Thyroid gland (tissue), 4 donors: Measurements from ENCODE around the gene FAM83E. TPM values are rescaled to one million over a fixed set of nuclear protein-coding genes. Genes with fewer than 3 reads are reported as not detected.

Experiments
- DNase-seq, 2 donors: peaks; one replicate each; pipeline ENCODE4 v3.0.0-alpha.2; 2019
- H3K27ac ChIP-seq, 3 donors: fragments of 200-600 bp; sonication (generic); 1 replicate in 2 of 3; 2 replicates in 1 of 3; pipeline ENCODE4 v1.5.1; 2016 to 2019; ENCODE audit warnings: mild to moderate bottlenecking in 1 of 3, moderate library complexity in 1 of 3
- H3K27me3 ChIP-seq: fragments of 200-600 bp; sonication (generic); one replicate; pipeline ENCODE4 v1.5.1; 2019
- H3K36me3 ChIP-seq, 2 donors: fragments of 200-600 bp; sonication (generic); one replicate each; pipeline ENCODE4 v1.5.1; 2016 to 2019
- H3K4me1 ChIP-seq, 2 donors: fragments of 200-600 bp; sonication (generic); one replicate each; pipeline ENCODE4 v1.5.1; 2017 to 2019
- H3K4me3 ChIP-seq, 3 donors: fragments of 200-600 bp; sonication (generic); replicated peaks in 1 of 3; 1 replicate in 2 of 3; 2 replicates in 1 of 3; pipeline ENCODE4 v1.5.1; 2016; ENCODE audit warnings: mild to moderate bottlenecking in 1 of 3
- H3K9me3 ChIP-seq: fragments of 200-600 bp; sonication (generic); one replicate; pipeline ENCODE4 v1.5.1; 2017
- POLR2A ChIP-seq, 2 donors: fragments of 450-650 bp; IDR thresholded peaks; one replicate each; pipeline ENCODE4 v1.6.1; 2017; ENCODE audit warnings: antibody characterized with exemption in 2 of 2, mild to moderate bottlenecking in 2 of 2, moderate library complexity in 1 of 2
- WGBS, 2 donors: methylation state at CpG; one replicate each; pipeline ENCODE4 v1.1.5; 2017; 5-methylcytosine and 5-hydroxymethylcytosine counted together
- intact Hi-C: fragments of 100-400 bp; cut with DNase I; formaldehyde crosslinking; loops from one replicate; pipeline ENCODE4 v1.15.1; 2023
- total RNA-seq, 4 donors: library from RNA; depleted of rRNA; stranded (reverse); fragments of >200 nt; gene quantifications; one replicate each; pipeline ENCODE4 v1.2.3, GENCODE V29; 2016
- TF ChIP-seq, protein P1 (sequence below), 6 experiments: fragments of 200-600 bp in 3 of 6; fragments of 450-650 bp in 3 of 6; sonication (generic) in 3 of 6; IDR thresholded peaks; one replicate each; pipeline ENCODE4 v1.5.1; 2016 to 2019; ENCODE audit warnings: antibody characterized with exemption in 6 of 6, mild to moderate bottlenecking in 2 of 6, inconsistent platforms in 1 of 6, moderate library complexity in 1 of 6

Gene FAM83E
- not detected for total RNA-seq

DNA sequence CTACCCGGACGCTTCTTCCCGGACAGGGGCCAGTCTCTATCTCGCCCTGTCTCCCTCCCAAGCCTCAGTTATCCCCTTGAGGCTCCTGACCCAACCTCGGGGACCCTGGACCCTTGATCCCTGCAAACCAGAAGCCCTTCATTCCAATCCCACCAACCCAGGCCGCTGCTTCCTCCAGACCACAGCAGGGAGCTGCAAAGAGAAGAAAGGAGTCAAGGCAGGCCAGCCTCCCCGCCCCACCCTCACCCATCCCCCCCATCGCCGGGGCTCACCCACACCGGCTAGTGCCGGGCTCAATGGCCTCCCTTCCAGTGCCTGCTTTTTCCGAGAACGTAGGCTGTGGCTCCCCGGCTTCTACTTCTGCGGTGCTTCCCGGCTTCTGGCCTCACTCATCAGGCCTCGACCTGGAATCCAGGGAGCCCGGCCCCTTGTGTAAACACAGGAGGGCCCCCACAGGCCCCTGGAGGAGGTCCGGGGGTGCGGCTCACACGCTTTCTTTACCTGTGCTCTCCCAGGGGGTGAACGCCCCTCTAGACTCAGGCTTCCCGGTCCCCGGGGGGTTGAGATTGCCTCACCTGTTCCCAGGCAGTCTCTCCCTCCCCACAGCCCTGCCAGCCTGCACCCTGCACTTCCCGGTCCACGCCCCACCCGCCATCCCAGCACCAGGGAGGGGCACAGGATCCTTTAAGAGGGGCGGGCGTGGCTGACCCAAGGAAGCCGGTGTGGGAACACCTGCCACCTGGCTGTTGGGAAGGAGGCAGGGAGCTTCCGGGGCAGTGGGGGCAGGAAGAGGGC, at the start of gene FAM83E:
Gene FAM83E (minus strand): TSS at position 641 of the 795 bp plus-strand sequence. CDS start 1,704 bp downstream, outside the sequence.
- TF ChIP-seq POLR2A (IDR thresholded peaks at IDR 0.05), result no peak
- TF ChIP-seq, protein P1, sequence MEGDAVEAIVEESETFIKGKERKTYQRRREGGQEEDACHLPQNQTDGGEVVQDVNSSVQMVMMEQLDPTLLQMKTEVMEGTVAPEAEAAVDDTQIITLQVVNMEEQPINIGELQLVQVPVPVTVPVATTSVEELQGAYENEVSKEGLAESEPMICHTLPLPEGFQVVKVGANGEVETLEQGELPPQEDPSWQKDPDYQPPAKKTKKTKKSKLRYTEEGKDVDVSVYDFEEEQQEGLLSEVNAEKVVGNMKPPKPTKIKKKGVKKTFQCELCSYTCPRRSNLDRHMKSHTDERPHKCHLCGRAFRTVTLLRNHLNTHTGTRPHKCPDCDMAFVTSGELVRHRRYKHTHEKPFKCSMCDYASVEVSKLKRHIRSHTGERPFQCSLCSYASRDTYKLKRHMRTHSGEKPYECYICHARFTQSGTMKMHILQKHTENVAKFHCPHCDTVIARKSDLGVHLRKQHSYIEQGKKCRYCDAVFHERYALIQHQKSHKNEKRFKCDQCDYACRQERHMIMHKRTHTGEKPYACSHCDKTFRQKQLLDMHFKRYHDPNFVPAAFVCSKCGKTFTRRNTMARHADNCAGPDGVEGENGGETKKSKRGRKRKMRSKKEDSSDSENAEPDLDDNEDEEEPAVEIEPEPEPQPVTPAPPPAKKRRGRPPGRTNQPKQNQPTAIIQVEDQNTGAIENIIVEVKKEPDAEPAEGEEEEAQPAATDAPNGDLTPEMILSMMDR (IDR thresholded peaks at IDR 0.05), result no peak
- Histone ChIP-seq H3K4me1 (peaks cover 10 to 20% of the 10 kb centered on the region in 2 donors), H3K4me3 (no peak within 1 kb of the TSS), H3K9me3 (no peaks in the 10 kb centered on the region), H3K36me3 (peaks cover 25 to 26% of the 10 kb centered on the region in 2 donors), H3K27me3 (no peaks in the 10 kb centered on the region), H3K27ac (no peak within 1 kb of the TSS)
- intact Hi-C loops, result no loop called here
- 66 to 72% methylated on average over 21 to 24 of the region's 31 CpGs for WGBS, 2 donors
- no peak for DNase-seq

DNA sequence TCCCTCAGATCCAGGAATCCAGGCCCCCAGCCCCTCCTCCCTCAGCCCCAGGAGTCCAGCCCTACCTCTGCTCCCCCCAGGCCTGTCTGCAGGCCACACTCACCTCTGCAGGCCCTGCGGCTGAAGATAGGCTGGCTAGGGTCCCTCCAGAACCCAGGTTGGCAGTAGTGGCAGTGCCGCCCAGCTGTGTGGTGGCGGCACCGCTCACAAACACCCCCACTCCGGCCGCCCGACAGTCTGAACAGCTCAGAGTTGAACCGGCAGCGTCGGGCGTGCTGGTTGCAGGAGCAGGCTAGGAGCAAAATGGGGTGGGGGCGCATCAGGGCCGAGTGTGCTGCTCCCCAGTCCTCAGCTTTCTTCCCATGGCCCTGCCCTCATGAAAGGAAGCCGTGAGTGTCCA, 49.6 kb upstream of the FAM83E start:
- intact Hi-C loops, result no loop called here
- Histone ChIP-seq H3K27ac (no peak overlapping the region), H3K27me3 (no peaks in the 10 kb centered on the region), H3K4me1 (peaks cover 0 to 3% of the 10 kb centered on the region in 2 donors), H3K4me3 (no peak overlapping the region), H3K36me3 (no peaks in the 10 kb centered on the region), H3K9me3 (no peaks in the 10 kb centered on the region)
- no peak for DNase-seq
- WGBS, 2 donors, result 76 to 88% methylated on average over 3 to 9 of the region's 14 CpGs
- TF ChIP-seq, protein P1 (IDR thresholded peaks at IDR 0.05), result no peak
- TF ChIP-seq POLR2A (IDR thresholded peaks at IDR 0.05), result no peak

DNA sequence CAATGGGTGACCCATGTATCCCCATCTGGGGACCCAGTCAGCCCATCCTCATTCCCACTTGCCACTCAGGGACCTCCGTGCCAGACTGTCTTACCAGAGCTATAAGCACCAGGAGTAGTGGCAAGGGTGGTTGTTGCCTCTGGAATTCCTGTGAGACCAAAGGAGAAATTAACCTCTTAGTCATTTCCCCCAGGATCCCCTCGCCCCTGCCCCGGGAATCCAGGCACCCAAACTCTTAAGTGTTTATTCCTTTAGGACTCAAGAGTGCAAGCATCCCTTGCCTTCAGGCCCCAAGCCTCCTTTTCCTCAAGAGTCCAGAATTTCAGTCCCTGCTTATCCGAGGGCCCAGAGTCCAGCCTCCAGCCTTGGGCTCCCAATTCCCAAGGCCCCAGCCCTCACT, 48.8 kb upstream of the FAM83E start:
- WGBS, 2 donors, result 96 to 100% methylated on average over 4 of the region's 4 CpGs
- intact Hi-C loops, result no loop called here
- no peak overlapping the region for H3K27ac ChIP-seq
- H3K4me1 ChIP-seq, result peaks cover 0 to 3% of the 10 kb centered on the region in 2 donors
- no peak for DNase-seq
- TF ChIP-seq, protein P1 (IDR thresholded peaks at IDR 0.05), result no peak
- TF ChIP-seq POLR2A (IDR thresholded peaks at IDR 0.05), result no peak
- H3K9me3 ChIP-seq, result no peaks in the 10 kb centered on the region
- H3K36me3 ChIP-seq, result no peaks in the 10 kb centered on the region
- no peak overlapping the region for H3K4me3 ChIP-seq
- H3K27me3 ChIP-seq, result no peaks in the 10 kb centered on the region

DNA sequence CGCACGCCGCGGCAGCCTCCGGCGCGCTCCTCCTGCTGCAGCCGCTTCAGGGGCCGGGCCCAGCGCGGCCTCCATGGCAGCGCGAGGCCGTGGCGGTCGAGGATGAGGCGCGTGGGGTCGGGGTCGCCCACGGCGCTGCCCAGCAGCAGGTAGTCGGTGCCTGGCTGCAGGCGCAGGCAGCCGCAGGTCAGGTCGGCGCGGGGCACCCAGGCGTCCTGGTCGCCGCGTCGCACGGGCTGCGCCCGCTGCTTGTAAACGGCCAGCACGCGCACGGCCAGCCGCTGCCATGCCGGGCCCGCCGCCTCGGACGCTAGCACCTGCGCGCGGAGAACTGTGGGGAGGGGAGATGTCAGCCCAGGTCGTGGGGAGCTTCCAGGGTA, 46.8 kb upstream of the FAM83E start:
- peaks cover 0 to 3% of the 10 kb centered on the region in 2 donors for H3K4me1 ChIP-seq
- no peak overlapping the region for H3K27ac ChIP-seq
- intact Hi-C loops, result no loop called here
- H3K27me3 ChIP-seq, result no peaks in the 10 kb centered on the region
- H3K36me3 ChIP-seq, result no peaks in the 10 kb centered on the region
- DNase-seq, result no peak
- H3K4me3 ChIP-seq, result no peak overlapping the region
- no peaks in the 10 kb centered on the region for H3K9me3 ChIP-seq
- TF ChIP-seq, protein P1 (IDR thresholded peaks at IDR 0.05), result no peak
- no peak for TF ChIP-seq POLR2A (IDR thresholded peaks at IDR 0.05)
- WGBS, 2 donors, result 90 to 98% methylated on average over 18 to 42 of the region's 50 CpGs
